CD4-positive, alpha-beta T cell (primary cell): Measurements from ENCODE around the gene SNX25. TPM values are rescaled to one million over a fixed set of nuclear protein-coding genes. Genes with fewer than 3 reads are reported as not detected.

ENCODE experiments used
- ATAC-seq: fragments of 200-7000 bp; cut with Tn5 transposase; one replicate; pipeline ENCODE4 v1.10.0; 2022; ENCODE audit warnings: mild to moderate bottlenecking; ENCODE audit not compliant: poor library complexity
- CTCF ChIA-PET: fragments of 350-600 bp; sonication (Branson Sonifier 250); formaldehyde crosslinking; loops from one replicate; lab custom pipeline; 2021; ENCODE audit warnings: antibody characterized with exemption, inconsistent platforms; lab: Charles Lee
- POLR2A ChIA-PET: fragments of 350-600 bp; sonication (Branson Sonifier 250); formaldehyde crosslinking; loops from one replicate; lab custom pipeline; 2021; ENCODE audit warnings: antibody characterized with exemption, inconsistent platforms; lab: Charles Lee
- DNase-seq, 14 experiments: peaks; one replicate each; pipeline ENCODE4 v3.0.0-alpha.2; 2013 to 2020; ENCODE audit warnings: mixed read lengths in 2 of 14
- H3K27ac ChIP-seq, 2 donors: one replicate each; pipeline versions ENCODE4 v1.5.1 to v1.7.0; 2013; ENCODE audit warnings: low read length in 2 of 2, low read depth in 1 of 2, mild to moderate bottlenecking in 1 of 2
- H3K27me3 ChIP-seq, 2 experiments: 1 replicate in 1 of 2; 2 replicates in 1 of 2; pipeline versions ENCODE4 v1.6.1 to v1.7.0; 2013; ENCODE audit warnings: low read length in 2 of 2, control low read depth in 1 of 2, mild to moderate bottlenecking in 1 of 2, moderate library complexity in 1 of 2; ENCODE audit not compliant: insufficient read depth in 2 of 2, control insufficient read depth in 1 of 2
- H3K36me3 ChIP-seq: one replicate; pipeline ENCODE4 v1.6.1; 2013; ENCODE audit warnings: low read length, control low read depth; ENCODE audit not compliant: insufficient read depth
- H3K4me1 ChIP-seq: one replicate; pipeline ENCODE4 v1.6.1; 2013; ENCODE audit warnings: low read length, control low read depth; ENCODE audit not compliant: insufficient read depth
- H3K4me3 ChIP-seq: one replicate; pipeline ENCODE4 v1.5.1; 2013; ENCODE audit warnings: mild to moderate bottlenecking, low read length, moderate library complexity
- H3K9me3 ChIP-seq, 2 experiments: 1 replicate in 1 of 2; 2 replicates in 1 of 2; pipeline versions ENCODE4 v1.6.1 to v1.7.0; 2013; ENCODE audit warnings: low read length in 2 of 2, mild to moderate bottlenecking in 2 of 2, control low read depth in 1 of 2, moderate library complexity in 1 of 2; ENCODE audit not compliant: control insufficient read depth in 1 of 2, insufficient read depth in 1 of 2
- H3K27ac Mint-ChIP-seq: one replicate; pipeline ENCODE4 v1.8.0; 2020; ENCODE audit warnings: mixed read lengths
- H3K27me3 Mint-ChIP-seq: one replicate; pipeline ENCODE4 v1.8.0; 2021; ENCODE audit warnings: mixed read lengths
- H3K36me3 Mint-ChIP-seq: one replicate; pipeline ENCODE4 v1.8.0; 2021; ENCODE audit warnings: low read depth, mixed read lengths
- H3K4me1 Mint-ChIP-seq: one replicate; pipeline ENCODE4 v1.8.0; 2021; ENCODE audit warnings: low read depth, mixed read lengths
- H3K4me3 Mint-ChIP-seq: one replicate; pipeline ENCODE4 v1.8.0; 2020; ENCODE audit warnings: mild to moderate bottlenecking, mixed read lengths
- H3K9me3 Mint-ChIP-seq: one replicate; pipeline ENCODE4 v1.8.0; 2020; ENCODE audit warnings: mixed read lengths
- CTCF ChIP-seq: fragments of 200-600 bp; IDR thresholded peaks from one replicate; pipeline ENCODE4 v1.8.0; 2022; ENCODE audit warnings: antibody characterized with exemption, mild to moderate bottlenecking
- intact Hi-C, 2 experiments: fragments of 100-400 bp; cut with DNase I in 1 of 2; cut with micrococcal nuclease in 1 of 2; formaldehyde crosslinking; loops; one replicate each; pipeline versions ENCODE4 v1.15.1 to v1.9.0; 2023 to 2025; cut with DNase I, micrococcal nuclease
- total RNA-seq, 174 experiments: library from RNA in 2 of 174; stranded (reverse) in 2 of 174; gene quantifications; one replicate each; pipeline ENCODE4 v1.2.3 and lab custom pipeline; 2021 to 2026

Gene SNX25
- total RNA-seq, 2 experiments from 2014 or later = 7.9 to 9.1 TPM

GRCh38 chr4:185290656-185291055, 81.3 kb downstream of the SNX25 start:
- DNase-seq (no peak), ATAC-seq (no peak)
- Histone ChIP-seq H3K36me3 (peaks cover 23% of the 10 kb centered on the region), H3K27ac (no peak overlapping the region), H3K27me3 (no peaks in the 10 kb centered on the region), H3K4me3 (no peak overlapping the region), H3K4me1 (no peaks in the 10 kb centered on the region), H3K9me3 (no peaks in the 10 kb centered on the region)
- Mint-ChIP-seq H3K27me3 (no peaks in the 10 kb centered on the region), H3K4me1 (no peaks in the 10 kb centered on the region), H3K36me3 (peaks cover 56% of the 10 kb centered on the region), H3K4me3 (no peak overlapping the region), H3K9me3 (peaks cover 2% of the 10 kb centered on the region), H3K27ac (no peak overlapping the region)
- ChIA-PET CTCF (no interaction called here), POLR2A (no interaction called here)
- intact Hi-C loops = no loop called here
- TF ChIP-seq CTCF = no peak

GRCh38 chr4:185293202-185293601, 83.8 kb downstream of the SNX25 start:
- POLR2A ChIA-PET = no interaction called here
- CTCF ChIA-PET = no interaction called here
- no peaks in the 10 kb centered on the region for H3K4me1 ChIP-seq
- intact Hi-C loops = no loop called here
- H3K27me3 ChIP-seq = no peaks in the 10 kb centered on the region
- peaks cover 23% of the 10 kb centered on the region for H3K36me3 ChIP-seq
- no peak for ATAC-seq
- no peaks in the 10 kb centered on the region for H3K4me1 Mint-ChIP-seq
- no peak overlapping the region for H3K27ac Mint-ChIP-seq
- H3K9me3 ChIP-seq = no peaks in the 10 kb centered on the region
- TF ChIP-seq CTCF = no peak
- no peaks in the 10 kb centered on the region for H3K27me3 Mint-ChIP-seq
- no peak overlapping the region for H3K27ac ChIP-seq
- no peak overlapping the region for H3K4me3 ChIP-seq
- H3K9me3 Mint-ChIP-seq = peaks cover 2% of the 10 kb centered on the region
- peaks cover 73% of the 10 kb centered on the region for H3K36me3 Mint-ChIP-seq
- no peak for DNase-seq
- H3K4me3 Mint-ChIP-seq = no peak overlapping the region

GRCh38 chr4:185296665-185297460, 87.5 kb downstream of the SNX25 start:
- H3K27ac Mint-ChIP-seq = no peak overlapping the region
- no peaks in the 10 kb centered on the region for H3K27me3 Mint-ChIP-seq
- ChIA-PET CTCF (interaction anchor here (1.0 kb wide), 1 partner anchor 13 kb away, joined by 3 read pairs; no protein-coding TSS in a partner anchor), POLR2A (interaction anchor here (0.7 kb wide), 1 partner anchor 142 kb away, joined by 4 read pairs; no protein-coding TSS in a partner anchor)
- no peaks in the 10 kb centered on the region for H3K4me1 Mint-ChIP-seq
- H3K9me3 Mint-ChIP-seq = peaks cover 2% of the 10 kb centered on the region
- Histone ChIP-seq H3K27me3 (no peaks in the 10 kb centered on the region), H3K9me3 (no peaks in the 10 kb centered on the region), H3K27ac (no peak overlapping the region), H3K4me1 (no peaks in the 10 kb centered on the region), H3K4me3 (no peak overlapping the region), H3K36me3 (peaks cover 4% of the 10 kb centered on the region)
- no peak for TF ChIP-seq CTCF
- no peak for DNase-seq
- no peak for ATAC-seq
- no peak overlapping the region for H3K4me3 Mint-ChIP-seq
- H3K36me3 Mint-ChIP-seq = peaks cover 45% of the 10 kb centered on the region
- intact Hi-C loops = no loop called here
